ENCODE results near the gene MYO18A. TPM values are rescaled to one million over a fixed set of nuclear protein-coding genes. Genes with fewer than 3 reads are reported as not detected.

Gene MYO18A
- total and polyA plus RNA-seq, 12 donors: 61.4 to 442 (median 327) TPM

- H3K4me3 ChIP-seq: no peak overlapping the region
- DNase-seq (peak; percentile 70 to 84), ATAC-seq (peak in 7 of 8 donors; percentile 16 to 64 (median 50))
- peaks cover 15 to 40% (median 22%) of the 10 kb centered on the region in 9 donors for H3K4me1 ChIP-seq
- peaks cover 0 to 93% (median 71%) of the 10 kb centered on the region in 9 donors for H3K36me3 ChIP-seq
- TF ChIP-seq CTCF (IDR thresholded peaks at IDR 0.05): peak; percentile 84 to 98 (median 92)
- no peaks in the 10 kb centered on the region for H3K9me3 ChIP-seq
- WGBS, 2 donors: 51 to 56% methylated on average over 26 of the region's 26 CpGs
- H3K27ac ChIP-seq: peak overlapping the region in 3 of 10 donors; percentile 25 to 61 (median 31)
- intact Hi-C loops (cut with DNase I): loop anchor here in 8 of 10 donors (2.0 to 10.0 kb wide), 4 partner anchors 150 to 392 kb away; partner anchors contain the start of genes NEK8 (in 3 of the 8) and TLCD1 (in 3 of the 8)
- no peaks in the 10 kb centered on the region for H3K27me3 ChIP-seq
Observed at GRCh38 chr17:29116804-29117753, 63.1 kb downstream of the MYO18A start.

GRCh38 chr17:29115961-29116803, 64.0 kb downstream of the MYO18A start:
- H3K27ac ChIP-seq: no peak overlapping the region
- WGBS, 2 donors: 68 to 72% methylated on average over 18 to 19 of the region's 20 CpGs
- no peak overlapping the region for H3K4me3 ChIP-seq
- ATAC-seq (no peak), DNase-seq (no peak)
- peaks cover 19 to 48% (median 29%) of the 10 kb centered on the region in 9 donors for H3K4me1 ChIP-seq
- H3K9me3 ChIP-seq: no peaks in the 10 kb centered on the region
- peaks cover 0 to 93% (median 68%) of the 10 kb centered on the region in 9 donors for H3K36me3 ChIP-seq
- intact Hi-C loops (cut with DNase I): loop anchor here in 8 of 10 donors (2.0 to 10.0 kb wide), 4 partner anchors 149 to 391 kb away; partner anchors contain the start of genes NEK8 (in 3 of the 8) and TLCD1 (in 3 of the 8)
- H3K27me3 ChIP-seq: no peaks in the 10 kb centered on the region
- TF ChIP-seq CTCF (IDR thresholded peaks at IDR 0.05): peak in 5 of 9 donors; percentile 15 to 41 (median 30)

- DNase-seq (no peak), ATAC-seq (no peak)
- no peaks in the 10 kb centered on the region for H3K9me3 ChIP-seq
- TF ChIP-seq CTCF (IDR thresholded peaks at IDR 0.05): no peak
- H3K27ac ChIP-seq: no peak overlapping the region
- no peaks in the 10 kb centered on the region for H3K27me3 ChIP-seq
- 93 to 94% methylated on average over 9 of the region's 9 CpGs for WGBS, 2 donors
- H3K4me1 ChIP-seq: peaks cover 19 to 48% (median 29%) of the 10 kb centered on the region in 9 donors
- intact Hi-C loops (cut with DNase I): loop anchor here in 4 of 10 donors (5.0 to 10.0 kb wide), 2 partner anchors 148 to 391 kb away; partner anchors contain the start of genes NEK8 (in 3 of the 4) and TLCD1 (in 3 of the 4)
- H3K4me3 ChIP-seq: no peak overlapping the region
- H3K36me3 ChIP-seq: peaks cover 0 to 93% (median 68%) of the 10 kb centered on the region in 9 donors
Observed at GRCh38 chr17:29115435-29115834, 64.8 kb downstream of the MYO18A start.

Measured in heart right ventricle (tissue), 16 donors.